Measurements from ENCODE around the gene CFDP1.

- TF ChIP-seq EP300 (IDR thresholded peaks at IDR 0.05) (no peak), CTCF (IDR thresholded peaks at IDR 0.05) (no peak), POLR2A (IDR thresholded peaks at IDR 0.05) (no peak), POLR2AphosphoS5 (IDR thresholded peaks at IDR 0.05) (no peak)
Measured at GRCh38 chr16:75371171-75371570, 62.1 kb downstream of the CFDP1 start.

Data from suprapubic skin (tissue), 4 donors.